WTC11 (cell line): ENCODE data around the gene KIF6. TPM values are rescaled to one million over a fixed set of nuclear protein-coding genes. Genes with fewer than 3 reads are reported as not detected.

Experiments
- ATAC-seq: fragments of 200-7000 bp; cut with Tn5 transposase; 2 replicates; pipeline ENCODE4 v1.10.0; 2021; ENCODE audit warnings: mild to moderate bottlenecking, moderate library complexity
- CTCF ChIA-PET: fragments of 300-600 bp; sonication (Branson Sonifier 250); formaldehyde crosslinking; loops from one replicate; lab custom pipeline; 2021; ENCODE audit warnings: antibody characterized with exemption; lab: Charles Lee
- POLR2A ChIA-PET: fragments of 350-600 bp; sonication (Branson Sonifier 250); formaldehyde crosslinking; loops from one replicate; lab custom pipeline; 2021; ENCODE audit warnings: antibody characterized with exemption; lab: Charles Lee
- DNase-seq: peaks from one replicate; pipeline ENCODE4 v3.0.0; 2021; ENCODE audit warnings: low spot score
- H3K27ac Mint-ChIP-seq: 2 replicates; pipeline ENCODE4 v1.8.0; 2021; ENCODE audit warnings: mixed read lengths
- H3K27me3 Mint-ChIP-seq: 2 replicates; pipeline ENCODE4 v1.8.0; 2021; ENCODE audit warnings: low read depth, mild to moderate bottlenecking, moderate library complexity, mixed read lengths
- H3K36me3 Mint-ChIP-seq: 2 replicates; pipeline ENCODE4 v1.8.0; 2021; ENCODE audit warnings: mixed read lengths
- H3K4me1 Mint-ChIP-seq: 2 replicates; pipeline ENCODE4 v1.8.0; 2022; ENCODE audit warnings: mixed read lengths
- H3K4me3 Mint-ChIP-seq: 2 replicates; pipeline ENCODE4 v1.8.0; 2021; ENCODE audit warnings: mild to moderate bottlenecking, moderate library complexity, mixed read lengths
- H3K9me3 Mint-ChIP-seq: 2 replicates; pipeline ENCODE4 v1.8.0; 2021; ENCODE audit warnings: mixed read lengths
- AR ChIP-seq: fragments of 250-450 bp; sonication (Bioruptor Pico); IDR thresholded peaks from 2 replicates; pipeline ENCODE4 v1.9.0; 2021; ENCODE audit warnings: mild to moderate bottlenecking
- ATF2 ChIP-seq: sonication (generic); formaldehyde crosslinking; IDR thresholded peaks from 2 replicates; pipeline ENCODE4 v1.8.1; 2022; ENCODE audit warnings: low read depth, missing genetic modification reagents, borderline replicate concordance
- CREM ChIP-seq: sonication (generic); formaldehyde crosslinking; IDR thresholded peaks from 2 replicates; pipeline ENCODE4 v1.8.1; 2022; ENCODE audit warnings: mild to moderate bottlenecking, missing genetic modification reagents, moderate library complexity
- CTCF ChIP-seq: fragments of 200-600 bp; IDR thresholded peaks from 2 replicates; pipeline ENCODE4 v1.8.0; 2022; ENCODE audit warnings: antibody characterized with exemption
- ELF4 ChIP-seq: sonication (generic); formaldehyde crosslinking; IDR thresholded peaks from 2 replicates; pipeline ENCODE4 v1.8.1; 2022; ENCODE audit warnings: low read depth, mild to moderate bottlenecking, moderate library complexity, missing genetic modification reagents
- IRF2 ChIP-seq: sonication (generic); formaldehyde crosslinking; IDR thresholded peaks from 2 replicates; pipeline ENCODE4 v1.8.0; 2022; ENCODE audit warnings: low read depth, missing genetic modification reagents, borderline replicate concordance
- MXD4 ChIP-seq: fragments of 250-450 bp; sonication (Bioruptor Pico); IDR thresholded peaks from 2 replicates; pipeline ENCODE4 v1.8.0; 2021; ENCODE audit warnings: mild to moderate bottlenecking, moderate library complexity, borderline replicate concordance
- NFE2L1 ChIP-seq: sonication (generic); formaldehyde crosslinking; IDR thresholded peaks from 2 replicates; pipeline ENCODE4 v1.8.1; 2023; ENCODE audit warnings: missing genetic modification reagents
- OVOL2 ChIP-seq: fragments of 250-450 bp; sonication (Bioruptor Pico); IDR thresholded peaks from 2 replicates; pipeline ENCODE4 v1.9.0; 2021; ENCODE audit warnings: mild to moderate bottlenecking, borderline replicate concordance
- TCF7 ChIP-seq: sonication (generic); formaldehyde crosslinking; IDR thresholded peaks from 2 replicates; pipeline ENCODE4 v1.8.0; 2022; ENCODE audit warnings: mild to moderate bottlenecking, low read depth, missing genetic modification reagents, moderate library complexity
- TEAD1 ChIP-seq: sonication (generic); formaldehyde crosslinking; IDR thresholded peaks from 2 replicates; pipeline ENCODE4 v1.8.0; 2022; ENCODE audit warnings: mild to moderate bottlenecking, missing genetic modification reagents
- TEAD4 ChIP-seq: sonication (generic); formaldehyde crosslinking; IDR thresholded peaks from 2 replicates; pipeline ENCODE4 v1.8.0; 2022; ENCODE audit warnings: mild to moderate bottlenecking, missing genetic modification reagents
- ZBTB21 ChIP-seq: sonication (generic); formaldehyde crosslinking; IDR thresholded peaks from 2 replicates; pipeline ENCODE4 v1.8.1; 2023; ENCODE audit warnings: mild to moderate bottlenecking, missing genetic modification reagents, borderline replicate concordance
- ZBTB43 ChIP-seq: sonication (generic); formaldehyde crosslinking; IDR thresholded peaks from 2 replicates; pipeline ENCODE4 v1.8.1; 2023; ENCODE audit warnings: mild to moderate bottlenecking, missing genetic modification reagents
- ZNF121 ChIP-seq: sonication (generic); formaldehyde crosslinking; IDR thresholded peaks from 2 replicates; pipeline ENCODE4 v1.8.0; 2023; ENCODE audit warnings: missing genetic modification reagents
- ZNF138 ChIP-seq: sonication (generic); formaldehyde crosslinking; conservative IDR thresholded peaks from 2 replicates; pipeline ENCODE4 v1.8.1; 2022; ENCODE audit warnings: mild to moderate bottlenecking, moderate library complexity, missing genetic modification reagents
- ZNF423 ChIP-seq: fragments of 250-450 bp; sonication (Bioruptor Pico); IDR thresholded peaks from 2 replicates; pipeline ENCODE4 v2.1.2; 2022; ENCODE audit warnings: mild to moderate bottlenecking, moderate library complexity
- ZNF532 ChIP-seq: fragments of 250-450 bp; sonication (Bioruptor Pico); IDR thresholded peaks from 2 replicates; pipeline ENCODE4 v1.9.0; 2021; ENCODE audit warnings: mild to moderate bottlenecking, borderline replicate concordance
- total RNA-seq: library from RNA; stranded (reverse); gene quantifications from 3 replicates; pipeline ENCODE4 v1.2.3, GENCODE V29; 2021
- TF ChIP-seq, protein P1 (sequence below): sonication (generic); formaldehyde crosslinking; IDR thresholded peaks from 2 replicates; pipeline ENCODE4 v1.8.0; 2023; ENCODE audit warnings: missing genetic modification reagents
- TF ChIP-seq, protein P2 (sequence below): sonication (generic); formaldehyde crosslinking; IDR thresholded peaks from 2 replicates; pipeline ENCODE4 v1.8.1; 2022; ENCODE audit warnings: mild to moderate bottlenecking, missing genetic modification reagents, moderate library complexity, borderline replicate concordance

The KIF6 gene
- total RNA-seq, 1 experiment from 2014 or later: 0.57 TPM

GRCh38 chr6:39760226-39760952 lies 35.2 kb upstream of the KIF6 start:
- H3K27ac Mint-ChIP-seq: no peak overlapping the region
- ATAC-seq (no peak), DNase-seq (no peak)
- no peak overlapping the region for H3K4me3 Mint-ChIP-seq
- H3K9me3 Mint-ChIP-seq: peaks cover 5% of the 10 kb centered on the region; the same call in 1 of the 2 replicates
- H3K27me3 Mint-ChIP-seq: no peaks in the 10 kb centered on the region; the same call in 1 of the 2 replicates
- H3K36me3 Mint-ChIP-seq: no peaks in the 10 kb centered on the region
- H3K4me1 Mint-ChIP-seq: no peaks in the 10 kb centered on the region
- no peak for TF ChIP-seq MXD4
- no peak for TF ChIP-seq ZNF423
- no peak for TF ChIP-seq TEAD1 (CRISPR knock-in tag)
- TF ChIP-seq, protein P1, sequence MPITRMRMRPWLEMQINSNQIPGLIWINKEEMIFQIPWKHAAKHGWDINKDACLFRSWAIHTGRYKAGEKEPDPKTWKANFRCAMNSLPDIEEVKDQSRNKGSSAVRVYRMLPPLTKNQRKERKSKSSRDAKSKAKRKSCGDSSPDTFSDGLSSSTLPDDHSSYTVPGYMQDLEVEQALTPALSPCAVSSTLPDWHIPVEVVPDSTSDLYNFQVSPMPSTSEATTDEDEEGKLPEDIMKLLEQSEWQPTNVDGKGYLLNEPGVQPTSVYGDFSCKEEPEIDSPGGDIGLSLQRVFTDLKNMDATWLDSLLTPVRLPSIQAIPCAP: no peak
- no peak for TF ChIP-seq CTCF
- TF ChIP-seq ELF4 (CRISPR knock-in tag): no peak
- no peak for TF ChIP-seq ZBTB43
- TF ChIP-seq CREM (CRISPR knock-in tag): no peak
- TF ChIP-seq, protein P2, sequence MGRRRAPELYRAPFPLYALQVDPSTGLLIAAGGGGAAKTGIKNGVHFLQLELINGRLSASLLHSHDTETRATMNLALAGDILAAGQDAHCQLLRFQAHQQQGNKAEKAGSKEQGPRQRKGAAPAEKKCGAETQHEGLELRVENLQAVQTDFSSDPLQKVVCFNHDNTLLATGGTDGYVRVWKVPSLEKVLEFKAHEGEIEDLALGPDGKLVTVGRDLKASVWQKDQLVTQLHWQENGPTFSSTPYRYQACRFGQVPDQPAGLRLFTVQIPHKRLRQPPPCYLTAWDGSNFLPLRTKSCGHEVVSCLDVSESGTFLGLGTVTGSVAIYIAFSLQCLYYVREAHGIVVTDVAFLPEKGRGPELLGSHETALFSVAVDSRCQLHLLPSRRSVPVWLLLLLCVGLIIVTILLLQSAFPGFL: no peak
- no peak for TF ChIP-seq NFE2L1 (CRISPR knock-in tag)
- no peak for TF ChIP-seq ZNF532 (CRISPR knock-in tag)
- TF ChIP-seq ZNF121 (CRISPR knock-in tag): no peak
- no peak for TF ChIP-seq TEAD4 (CRISPR knock-in tag)
- ChIA-PET POLR2A (interaction anchor here (0.7 kb wide), 1 partner anchor 61 kb away, joined by 3 read pairs; no protein-coding TSS in a partner anchor), CTCF (no interaction called here)

- H3K9me3 Mint-ChIP-seq: peaks cover 5% of the 10 kb centered on the region; the same call in 1 of the 2 replicates
- H3K36me3 Mint-ChIP-seq: no peaks in the 10 kb centered on the region
- ChIA-PET CTCF (interaction anchor here (1.3 kb wide), 1 partner anchor 117 kb away, joined by 3 read pairs; no protein-coding TSS in a partner anchor), POLR2A (no interaction called here)
- no peaks in the 10 kb centered on the region; the same call in 1 of the 2 replicates for H3K27me3 Mint-ChIP-seq
- H3K4me3 Mint-ChIP-seq: no peak overlapping the region
- no peak overlapping the region for H3K27ac Mint-ChIP-seq
- H3K4me1 Mint-ChIP-seq: no peaks in the 10 kb centered on the region
- no peak for DNase-seq
- no peak for ATAC-seq
- no peak for TF ChIP-seq ZNF138 (CRISPR knock-in tag)
- TF ChIP-seq ZBTB21: no peak
- no peak for TF ChIP-seq AR (CRISPR knock-in tag)
- no peak for TF ChIP-seq TCF7 (CRISPR knock-in tag)
- no peak for TF ChIP-seq IRF2 (CRISPR knock-in tag)
- no peak for TF ChIP-seq ATF2 (CRISPR knock-in tag)
- TF ChIP-seq MXD4: no peak
- TF ChIP-seq OVOL2 (CRISPR knock-in tag): no peak
These were observed 33.8 kb upstream of the KIF6 start for GRCh38 chr6:39758905-39759605.
